Measurements from ENCODE around the gene DST. TPM values are rescaled to one million over a fixed set of nuclear protein-coding genes. Genes with fewer than 3 reads are reported as not detected.

DST gene
- polyA plus RNA-seq, 1 experiment, result 80.6 TPM

DNA sequence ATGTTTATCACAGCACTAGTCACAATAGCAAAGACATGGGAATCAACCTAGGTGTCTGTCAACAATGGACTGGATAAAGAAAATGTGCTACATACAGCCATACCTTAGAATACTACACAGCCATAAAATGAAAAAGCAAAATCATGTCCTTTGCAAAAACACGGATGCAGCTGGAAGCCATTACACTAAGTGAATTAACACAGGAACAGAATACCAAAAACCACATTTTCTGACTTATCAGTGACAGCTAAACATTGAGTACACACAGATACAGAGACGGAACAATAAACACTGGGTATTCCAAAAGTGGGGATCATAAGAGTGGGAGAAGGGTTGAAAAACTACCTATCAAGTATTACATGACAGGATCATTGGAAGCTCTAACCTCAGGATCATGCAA, 43.3 kb upstream of the DST start:
- H3K27me3 ChIP-seq (ENCODE audit: control insufficient read depth, insufficient read depth, low read length), result no peaks in the 10 kb centered on the region
- no peaks in the 10 kb centered on the region for H3K36me3 ChIP-seq (ENCODE audit: control insufficient read depth, insufficient read depth, low read length)
- H3K4me3 ChIP-seq (ENCODE audit: low read depth, low read length), result no peak overlapping the region
- TF ChIP-seq, protein P1, sequence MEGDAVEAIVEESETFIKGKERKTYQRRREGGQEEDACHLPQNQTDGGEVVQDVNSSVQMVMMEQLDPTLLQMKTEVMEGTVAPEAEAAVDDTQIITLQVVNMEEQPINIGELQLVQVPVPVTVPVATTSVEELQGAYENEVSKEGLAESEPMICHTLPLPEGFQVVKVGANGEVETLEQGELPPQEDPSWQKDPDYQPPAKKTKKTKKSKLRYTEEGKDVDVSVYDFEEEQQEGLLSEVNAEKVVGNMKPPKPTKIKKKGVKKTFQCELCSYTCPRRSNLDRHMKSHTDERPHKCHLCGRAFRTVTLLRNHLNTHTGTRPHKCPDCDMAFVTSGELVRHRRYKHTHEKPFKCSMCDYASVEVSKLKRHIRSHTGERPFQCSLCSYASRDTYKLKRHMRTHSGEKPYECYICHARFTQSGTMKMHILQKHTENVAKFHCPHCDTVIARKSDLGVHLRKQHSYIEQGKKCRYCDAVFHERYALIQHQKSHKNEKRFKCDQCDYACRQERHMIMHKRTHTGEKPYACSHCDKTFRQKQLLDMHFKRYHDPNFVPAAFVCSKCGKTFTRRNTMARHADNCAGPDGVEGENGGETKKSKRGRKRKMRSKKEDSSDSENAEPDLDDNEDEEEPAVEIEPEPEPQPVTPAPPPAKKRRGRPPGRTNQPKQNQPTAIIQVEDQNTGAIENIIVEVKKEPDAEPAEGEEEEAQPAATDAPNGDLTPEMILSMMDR (IDR thresholded peaks at IDR 0.05; ENCODE audit: insufficient read depth, low read depth, low read length), result no peak
- no peak for DNase-seq (ENCODE audit: low read depth)
- ChIA-PET POLR2A (interaction anchor here (0.5 kb wide), 1 partner anchor 164 kb away, joined by 4 read pairs; no protein-coding TSS in a partner anchor), CTCF (no interaction called here)

- no peaks in the 10 kb centered on the region for H3K36me3 ChIP-seq (ENCODE audit: control insufficient read depth, insufficient read depth, low read length)
- DNase-seq (ENCODE audit: low read depth), result no peak
- no peaks in the 10 kb centered on the region for H3K27me3 ChIP-seq (ENCODE audit: control insufficient read depth, insufficient read depth, low read length)
- TF ChIP-seq, protein P1 (IDR thresholded peaks at IDR 0.05; ENCODE audit: insufficient read depth, low read depth, low read length), result no peak
- ChIA-PET CTCF (interaction anchor here (1.7 kb wide), 1 partner anchor 47 kb away, joined by 5 read pairs; no protein-coding TSS in a partner anchor), POLR2A (interaction anchor here (0.6 kb wide), 1 partner anchor 520 kb away, joined by 3 read pairs; no protein-coding TSS in a partner anchor)
- no peak overlapping the region for H3K4me3 ChIP-seq (ENCODE audit: low read depth, low read length)
Measured at GRCh38 chr6:56685102-56685733, 42.5 kb upstream of the DST start.

DNA sequence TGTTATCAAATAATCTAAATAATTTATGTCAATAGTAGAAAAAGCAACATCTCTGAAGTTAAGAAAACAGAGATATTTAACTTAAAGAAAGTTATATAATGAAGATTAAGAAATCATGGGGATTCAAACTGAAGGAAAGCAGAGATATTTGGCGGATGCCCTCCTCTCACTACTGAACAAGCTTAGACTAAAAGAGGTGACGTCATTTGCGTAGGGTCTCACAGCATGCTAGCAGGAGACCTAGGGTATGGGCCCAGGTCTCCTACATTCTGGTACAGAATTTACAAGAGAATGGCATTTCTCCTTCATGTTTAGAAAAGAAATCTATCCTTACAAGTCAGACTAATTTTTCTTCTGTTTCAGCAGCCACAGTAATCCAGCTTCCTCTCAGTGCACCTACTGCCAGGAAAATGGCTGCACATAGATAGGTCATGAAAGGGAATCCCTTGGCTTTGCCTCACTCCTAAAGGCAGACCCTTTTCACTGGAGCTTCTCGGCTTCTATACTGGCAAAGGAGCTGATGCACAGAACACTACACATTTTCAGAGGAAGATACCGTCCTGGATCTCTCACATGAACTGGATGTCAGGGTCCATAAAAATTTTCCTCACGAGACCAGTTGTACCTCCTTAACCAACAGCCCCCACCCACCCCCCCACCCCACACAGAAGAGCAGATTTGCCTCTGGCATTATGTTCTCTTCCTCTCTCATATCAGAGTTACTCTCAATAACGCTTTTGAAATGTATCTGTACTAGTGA, 41.8 kb upstream of the DST start:
- Histone ChIP-seq H3K27me3 (ENCODE audit: control insufficient read depth, insufficient read depth, low read length) (no peaks in the 10 kb centered on the region), H3K36me3 (ENCODE audit: control insufficient read depth, insufficient read depth, low read length) (no peaks in the 10 kb centered on the region), H3K4me3 (ENCODE audit: low read depth, low read length) (no peak overlapping the region)
- ChIA-PET CTCF (interaction anchor here (1.2 to 1.7 kb wide), 2 partner anchors 9 to 47 kb away, joined by 5 to 6 read pairs; no protein-coding TSS in a partner anchor), POLR2A (interaction anchor here (0.6 to 1.4 kb wide), 2 partner anchors 9 to 520 kb away, joined by 3 to 4 read pairs; no protein-coding TSS in a partner anchor)
- no peak for DNase-seq (ENCODE audit: low read depth)
- TF ChIP-seq, protein P1 (IDR thresholded peaks at IDR 0.05; ENCODE audit: insufficient read depth, low read depth, low read length), result no peak

DNA sequence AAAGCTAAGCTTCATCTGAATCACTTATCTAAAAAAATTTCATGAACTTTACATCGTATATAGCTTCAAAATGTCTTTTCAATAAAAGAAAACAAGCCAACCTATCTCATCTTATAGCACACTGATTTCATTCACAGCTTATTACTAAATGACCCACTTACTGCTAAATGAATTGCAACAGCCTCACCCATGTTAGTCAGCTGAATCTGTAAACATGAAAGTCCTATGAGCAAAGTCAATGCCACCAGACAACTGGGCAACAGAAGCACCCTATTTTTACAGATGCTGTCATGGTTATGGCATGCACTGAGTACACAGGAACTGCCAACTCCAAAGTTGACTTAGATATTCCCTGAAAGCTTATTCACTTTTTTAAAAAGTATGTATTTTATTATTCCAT, 41.2 kb upstream of the DST start:
- Histone ChIP-seq H3K36me3 (ENCODE audit: control insufficient read depth, insufficient read depth, low read length) (no peaks in the 10 kb centered on the region), H3K27me3 (ENCODE audit: control insufficient read depth, insufficient read depth, low read length) (no peaks in the 10 kb centered on the region), H3K4me3 (ENCODE audit: low read depth, low read length) (no peak overlapping the region)
- TF ChIP-seq, protein P1 (IDR thresholded peaks at IDR 0.05; ENCODE audit: insufficient read depth, low read depth, low read length), result no peak
- peak; percentile 69 for DNase-seq (ENCODE audit: low read depth)
- CTCF ChIA-PET, result interaction anchor here (1.2 to 1.7 kb wide), 2 partner anchors 10 to 46 kb away, joined by 5 to 6 read pairs; no protein-coding TSS in a partner anchor
- POLR2A ChIA-PET, result interaction anchor here (1.4 kb wide), 1 partner anchor 9 kb away, joined by 4 read pairs; no protein-coding TSS in a partner anchor

- CTCF ChIA-PET, result interaction anchor here (1.4 kb wide), 1 partner anchor 39 kb away, joined by 3 read pairs; no protein-coding TSS in a partner anchor
- Histone ChIP-seq H3K36me3 (ENCODE audit: control insufficient read depth, insufficient read depth, low read length) (no peaks in the 10 kb centered on the region), H3K27me3 (ENCODE audit: control insufficient read depth, insufficient read depth, low read length) (no peaks in the 10 kb centered on the region), H3K4me3 (ENCODE audit: low read depth, low read length) (no peak overlapping the region)
- POLR2A ChIA-PET, result no interaction called here
- no peak for DNase-seq (ENCODE audit: low read depth)
- TF ChIP-seq, protein P1 (IDR thresholded peaks at IDR 0.05; ENCODE audit: insufficient read depth, low read depth, low read length), result no peak
Measured at GRCh38 chr6:56682635-56683034, 39.9 kb upstream of the DST start.
